Skin of body (tissue), 2 donors: ENCODE measurements around the gene ZNF701. TPM values are rescaled to one million over a fixed set of nuclear protein-coding genes. Genes with fewer than 3 reads are reported as not detected.

Experiments
- small RNA-seq: library from RNA; depleted of rRNA; stranded (forward); fragments of <200 nt; gene quantifications from one replicate; pipeline ENCODE3, GENCODE V24; 2014; ENCODE audit warnings: low replicate concordance
- total RNA-seq: library from RNA; depleted of rRNA; stranded (reverse); fragments of >200 nt; gene quantifications from one replicate; pipeline ENCODE4 v1.2.3, GENCODE V29; 2014

The ZNF701 gene
- total RNA-seq, 1 donor from 2014 or later = 17.5 TPM

Small RNA genes lying within 50 kb of the gene (small RNA-seq; reads per million reads assigned to genes)
- not detected for gene RPL39P34

Other genes starting within 250 kb of the ZNF701 start
- gene ZNF610, start 234.0 kb upstream of the ZNF701 start, total RNA-seq = 2.6 TPM
- gene ZNF880, start 200.4 kb upstream of the ZNF701 start, total RNA-seq = 27.2 TPM
- gene ZNF528, start 172.4 kb upstream of the ZNF701 start, total RNA-seq = 18.2 TPM
- 0.20 TPM for gene ZNF534, start 141.1 kb upstream of the ZNF701 start, total RNA-seq
- 3.4 TPM for gene ZNF578, start 116.7 kb upstream of the ZNF701 start, total RNA-seq
- gene ZNF808, start 42.6 kb upstream of the ZNF701 start, total RNA-seq = 22.1 TPM
- gene ZNF83, start 68.1 kb downstream of the ZNF701 start, total RNA-seq = 78.2 TPM
- 12.1 TPM for gene ZNF611, start 164.8 kb downstream of the ZNF701 start, total RNA-seq
- gene ZNF600, start 216.5 kb downstream of the ZNF701 start, total RNA-seq = 3.6 TPM